Neutrophil (primary cell): ENCODE results near the gene SRBD1.
A peak's percentile ranks its signal among the peaks of the same experiment; 100 is the strongest.

Experiments used
- H3K27ac ChIP-seq: fragments of 200-600 bp; sonication (generic); 2 replicates; pipeline ENCODE4 v1.5.1; 2016; ENCODE audit warnings: mild to moderate bottlenecking, moderate library complexity
- H3K27me3 ChIP-seq: fragments of 200-600 bp; sonication (generic); 2 replicates; pipeline ENCODE4 v1.6.0; 2016; ENCODE audit warnings: mild to moderate bottlenecking
- H3K36me3 ChIP-seq: fragments of 200-600 bp; sonication (generic); 2 replicates; pipeline ENCODE4 v1.5.1; 2017
- H3K4me1 ChIP-seq, 2 experiments: fragments of 200-600 bp in 1 of 2; sonication (generic) in 1 of 2; 1 replicate in 1 of 2; 2 replicates in 1 of 2; pipeline versions ENCODE4 v1.5.1 to v1.6.1; 2013 to 2016; ENCODE audit warnings: low read depth in 1 of 2, low read length in 1 of 2, mild to moderate bottlenecking in 1 of 2, moderate library complexity in 1 of 2; ENCODE audit not compliant: control insufficient read depth in 1 of 2, insufficient read depth in 1 of 2
- H3K4me3 ChIP-seq, 2 experiments: fragments of 200-600 bp in 1 of 2; sonication (generic) in 1 of 2; 1 replicate in 1 of 2; 2 replicates in 1 of 2; pipeline ENCODE4 v1.5.1; 2013 to 2016; ENCODE audit warnings: low read depth in 1 of 2, low read length in 1 of 2, mild to moderate bottlenecking in 1 of 2, moderate library complexity in 1 of 2
- H3K9me3 ChIP-seq: fragments of 200-600 bp; sonication (generic); 2 replicates; pipeline ENCODE4 v1.5.1; 2016
- CTCF ChIP-seq: fragments of 200-600 bp; sonication (generic); IDR thresholded peaks from 2 replicates; pipeline ENCODE4 v1.5.1; 2016; ENCODE audit warnings: antibody characterized with exemption

SRBD1 gene

GRCh38 chr2:45571940-45572339 is 39.1 kb downstream of the SRBD1 start:
- no peaks in the 10 kb centered on the region for H3K36me3 ChIP-seq
- no peaks in the 10 kb centered on the region for H3K27me3 ChIP-seq
- peaks cover 35 to 49% of the 10 kb centered on the region in 2 experiments for H3K4me1 ChIP-seq
- no peak overlapping the region for H3K4me3 ChIP-seq
- no peak overlapping the region for H3K27ac ChIP-seq
- H3K9me3 ChIP-seq: no peaks in the 10 kb centered on the region
- TF ChIP-seq CTCF: no peak

GRCh38 chr2:45570671-45571334 is 40.3 kb downstream of the SRBD1 start:
- Histone ChIP-seq H3K27ac (peak overlapping the region; percentile 71), H3K9me3 (no peaks in the 10 kb centered on the region), H3K4me1 (peaks cover 37 to 54% of the 10 kb centered on the region in 2 experiments), H3K36me3 (no peaks in the 10 kb centered on the region), H3K27me3 (no peaks in the 10 kb centered on the region), H3K4me3 (no peak overlapping the region)
- TF ChIP-seq CTCF: no peak

- H3K4me3 ChIP-seq: peak overlapping the region; percentile 56 to 63
- H3K27ac ChIP-seq: peak overlapping the region; percentile 92
- H3K36me3 ChIP-seq: no peaks in the 10 kb centered on the region
- no peak for TF ChIP-seq CTCF
- H3K4me1 ChIP-seq: peaks cover 35 to 53% of the 10 kb centered on the region in 2 experiments
- no peaks in the 10 kb centered on the region for H3K9me3 ChIP-seq
- no peaks in the 10 kb centered on the region for H3K27me3 ChIP-seq
These were observed 42.1 kb downstream of the SRBD1 start for GRCh38 chr2:45568935-45569334.

- peak overlapping the region; percentile 92 for H3K27ac ChIP-seq
- no peaks in the 10 kb centered on the region for H3K36me3 ChIP-seq
- H3K4me3 ChIP-seq: peak overlapping the region; percentile 56 to 63
- H3K27me3 ChIP-seq: no peaks in the 10 kb centered on the region
- no peaks in the 10 kb centered on the region for H3K9me3 ChIP-seq
- H3K4me1 ChIP-seq: peaks cover 35 to 53% of the 10 kb centered on the region in 2 experiments
- no peak for TF ChIP-seq CTCF
These were observed 42.9 kb downstream of the SRBD1 start for GRCh38 chr2:45567974-45568789.

- Histone ChIP-seq H3K36me3 (no peaks in the 10 kb centered on the region), H3K9me3 (no peaks in the 10 kb centered on the region), H3K27ac (peak overlapping the region; percentile 92), H3K4me1 (peaks cover 35 to 50% of the 10 kb centered on the region in 2 experiments), H3K27me3 (no peaks in the 10 kb centered on the region), H3K4me3 (peak overlapping the region; percentile 56 to 63)
- TF ChIP-seq CTCF: no peak
These were observed 43.6 kb downstream of the SRBD1 start for GRCh38 chr2:45567288-45567963.
